GM12878 (cell line): ENCODE data around the gene PDE6D. TPM values are rescaled to one million over a fixed set of nuclear protein-coding genes. Genes with fewer than 3 reads are reported as not detected.
A peak's percentile ranks its signal among the peaks of the same experiment; 100 is the strongest.

ENCODE experiments used
- CBX5 ChIP-seq: sonication (generic); IDR thresholded peaks from 2 replicates; pipeline ENCODE4 v1.6.1; 2016; ENCODE audit warnings: low read depth, moderate library complexity, mild to moderate bottlenecking, inconsistent platforms
- CHD2 ChIP-seq: IDR thresholded peaks from 2 replicates; pipeline ENCODE4 v1.6.1; 2011; ENCODE audit warnings: low read depth, low read length, improper control_type of control experiment, borderline replicate concordance
- CREM ChIP-seq: IDR thresholded peaks from 2 replicates; pipeline ENCODE4 v1.6.1; 2014; ENCODE audit warnings: antibody characterized with exemption, low read depth
- EP300 ChIP-seq, 2 experiments: fragments of 150-350 bp in 1 of 2; IDR thresholded peaks; 2 replicates each; pipeline ENCODE4 v1.6.1; 2011 to 2012; ENCODE audit warnings: low read depth in 2 of 2, low read length in 2 of 2, borderline replicate concordance in 1 of 2, improper control_type of control experiment in 1 of 2, inconsistent platforms in 1 of 2; ENCODE audit not compliant: control insufficient read depth in 1 of 2
- ESRRA ChIP-seq: IDR thresholded peaks from 2 replicates; pipeline ENCODE4 v1.6.1; 2012; ENCODE audit warnings: mild to moderate bottlenecking, low read length, improper control_type of control experiment
- ETV6 ChIP-seq, 2 experiments: fragments of 450-650 bp in 1 of 2; IDR thresholded peaks in 1 of 2; conservative IDR thresholded peaks in 1 of 2; 2 replicates each; pipeline ENCODE4 v1.6.1; 2014; ENCODE audit warnings: antibody characterized with exemption in 1 of 2, borderline replicate concordance in 1 of 2, low read depth in 1 of 2, mild to moderate bottlenecking in 1 of 2, moderate library complexity in 1 of 2
- EZH2 ChIP-seq: IDR thresholded peaks from 2 replicates; pipeline ENCODE4 v1.6.1; 2012; ENCODE audit warnings: low read depth, mild to moderate bottlenecking, control low read depth, inconsistent platforms, low read length, borderline replicate concordance; ENCODE audit not compliant: control insufficient read depth
- MTA2 ChIP-seq: fragments of 450-650 bp; IDR thresholded peaks from 2 replicates; pipeline ENCODE4 v1.6.1; 2016; ENCODE audit warnings: low read depth, mild to moderate bottlenecking, moderate library complexity
- NFYB ChIP-seq: IDR thresholded peaks from 2 replicates; pipeline ENCODE4 v1.6.1; 2011; ENCODE audit warnings: low read depth, mild to moderate bottlenecking, low read length, improper control_type of control experiment, moderate library complexity; ENCODE audit not compliant: insufficient read depth
- NR2C2 ChIP-seq: IDR thresholded peaks from 2 replicates; pipeline ENCODE4 v1.6.1; 2011; ENCODE audit warnings: borderline replicate concordance, low read depth; ENCODE audit not compliant: control insufficient read depth, insufficient read length
- RBBP5 ChIP-seq: fragments of 200-600 bp; sonication (generic); conservative IDR thresholded peaks from 2 replicates; pipeline ENCODE4 v1.6.1; 2016
- RELB ChIP-seq: fragments of 450-650 bp; IDR thresholded peaks from 2 replicates; pipeline ENCODE4 v1.6.1; 2017; ENCODE audit warnings: low read depth, mild to moderate bottlenecking, moderate library complexity
- SIN3A ChIP-seq: IDR thresholded peaks from 2 replicates; pipeline ENCODE4 v1.6.1; 2012; ENCODE audit warnings: low read depth, low read length, improper control_type of control experiment
- SIX5 ChIP-seq: IDR thresholded peaks from 2 replicates; pipeline ENCODE4 v1.6.1; 2011; ENCODE audit warnings: mild to moderate bottlenecking, low read depth, low read length, moderate library complexity; ENCODE audit not compliant: severe bottlenecking
- SREBF1 ChIP-seq: IDR thresholded peaks from 2 replicates; pipeline ENCODE4 v1.6.1; 2012; ENCODE audit warnings: mild to moderate bottlenecking, low read length
- STAT1 ChIP-seq: fragments of 450-650 bp; conservative IDR thresholded peaks from 2 replicates; pipeline ENCODE4 v1.6.1; 2014; ENCODE audit warnings: antibody characterized with exemption, mild to moderate bottlenecking
- TCF12 ChIP-seq: IDR thresholded peaks from 2 replicates; pipeline ENCODE4 v1.6.1; 2011; ENCODE audit warnings: low read depth, mild to moderate bottlenecking, low read length
- TCF7 ChIP-seq: IDR thresholded peaks from 2 replicates; pipeline ENCODE4 v1.6.1; 2014; ENCODE audit warnings: antibody characterized with exemption, borderline replicate concordance
- WRNIP1 ChIP-seq: IDR thresholded peaks from 2 replicates; pipeline ENCODE4 v1.6.1; 2011; ENCODE audit warnings: low read depth, low read length, improper control_type of control experiment, borderline replicate concordance
- ZBED1 ChIP-seq: IDR thresholded peaks from 2 replicates; pipeline ENCODE4 v1.6.1; 2016; ENCODE audit warnings: borderline replicate concordance
- ZBTB33 ChIP-seq: fragments of 450-650 bp; IDR thresholded peaks from 2 replicates; pipeline ENCODE4 v1.6.1; 2017; ENCODE audit warnings: mild to moderate bottlenecking
- ZNF217 ChIP-seq: fragments of 450-650 bp; IDR thresholded peaks from 2 replicates; pipeline ENCODE4 v1.6.1; 2017; ENCODE audit warnings: antibody characterized with exemption, mild to moderate bottlenecking
- polyA plus RNA-seq, 11 experiments: library from polyadenylated mRNA; depleted of rRNA in 4 of 11; unstranded in 6 of 11; stranded (reverse) in 5 of 11; fragments of >200 nt; fragmentation: Nextera tagmentation in 4 of 11; fragmentation: Illumina TruSeq in 1 of 11; extraction: Ambion mirVana in 4 of 11; extraction: Trizol in 1 of 11; gene quantifications; 1 replicate in 1 of 11; 2 replicates in 10 of 11; pipeline versions ENCODE4 v1.2.1 to v1.2.3, GENCODE V29; 2011 to 2016; ENCODE audit warnings: inconsistent platforms in 2 of 11, missing spikeins in 2 of 11, low read depth in 1 of 11
- total RNA-seq, 4 experiments: library from RNA; depleted of rRNA in 3 of 4; stranded (reverse); fragments of >200 nt in 3 of 4; fragmentation: Illumina TruSeq in 1 of 4; extraction: Trizol in 1 of 4; gene quantifications; 2 replicates each; pipeline versions ENCODE4 v1.2.1 to v1.2.3, GENCODE V29; 2013 to 2021

Gene PDE6D
- total and polyA plus RNA-seq, 10 of the 15 experiments (the other 5 are each of a cell fraction or from before 2014, with no cell fraction given) = 8.2 to 69.4 (median 56.2) TPM

- no peak for TF ChIP-seq EZH2
- TF ChIP-seq SIX5 = no peak
- TF ChIP-seq ETV6 (conservative IDR thresholded peaks at IDR 0.05 in 1 of 2, IDR thresholded peaks at IDR 0.05 in 1 of 2; ENCODE audit: borderline replicate concordance in 1 of 2, low read depth in 1 of 2) = no peak
- no peak for TF ChIP-seq ESRRA
- peak; percentile 82; the same call in 1 of the 2 replicates for TF ChIP-seq ZNF217
- TF ChIP-seq ZBTB33 = no peak
- no peak for TF ChIP-seq WRNIP1
- TF ChIP-seq SREBF1 = no peak
- no peak for TF ChIP-seq TCF7
- TF ChIP-seq SIN3A = 0 out of 2 replicates have a peak, but pooled peaks have one; percentile 39
- peak; percentile 77 for TF ChIP-seq CREM
- no peak for TF ChIP-seq NR2C2
- peak; percentile 57; the same call in 1 of the 2 replicates for TF ChIP-seq ZBED1
- peak; percentile 90 for TF ChIP-seq CHD2
- TF ChIP-seq MTA2 = no peak
- TF ChIP-seq RBBP5 = no peak
- peak; percentile 87; the same call in 1 of the 2 replicates for TF ChIP-seq TCF12
- TF ChIP-seq NFYB = peak; percentile 91
- TF ChIP-seq EP300 (IDR thresholded peaks at IDR 0.05; ENCODE audit: borderline replicate concordance in 1 of 2, control insufficient read depth in 1 of 2, low read depth in 2 of 2, low read length in 2 of 2) = peak; percentile 41 to 76; a peak in 3 of 4 replicates
- TF ChIP-seq RELB = peak; percentile 60; the same call in 1 of the 2 replicates
- TF ChIP-seq STAT1 = 0 out of 2 replicates have a peak, but pooled peaks have one; percentile 22
- no peak for TF ChIP-seq CBX5
Observed at GRCh38 chr2:231707927-231708772, 72.9 kb downstream of the PDE6D start, which contains the start of gene PTMA (continued).
